Thyroid gland (tissue), 4 donors: ENCODE measurements around the gene MVP. TPM values are rescaled to one million over a fixed set of nuclear protein-coding genes. Genes with fewer than 3 reads are reported as not detected.
A peak's percentile ranks its signal among the peaks of the same experiment; 100 is the strongest.

Experiments
- DNase-seq, 2 donors: peaks; one replicate each; pipeline ENCODE4 v3.0.0-alpha.2; 2019
- H3K27ac ChIP-seq, 3 donors: fragments of 200-600 bp; sonication (generic); 1 replicate in 2 of 3; 2 replicates in 1 of 3; pipeline ENCODE4 v1.5.1; 2016 to 2019; ENCODE audit warnings: mild to moderate bottlenecking in 1 of 3, moderate library complexity in 1 of 3
- H3K27me3 ChIP-seq: fragments of 200-600 bp; sonication (generic); one replicate; pipeline ENCODE4 v1.5.1; 2019
- H3K36me3 ChIP-seq, 2 donors: fragments of 200-600 bp; sonication (generic); one replicate each; pipeline ENCODE4 v1.5.1; 2016 to 2019
- H3K4me1 ChIP-seq, 2 donors: fragments of 200-600 bp; sonication (generic); one replicate each; pipeline ENCODE4 v1.5.1; 2017 to 2019
- H3K4me3 ChIP-seq, 3 donors: fragments of 200-600 bp; sonication (generic); replicated peaks in 1 of 3; 1 replicate in 2 of 3; 2 replicates in 1 of 3; pipeline ENCODE4 v1.5.1; 2016; ENCODE audit warnings: mild to moderate bottlenecking in 1 of 3
- H3K9me3 ChIP-seq: fragments of 200-600 bp; sonication (generic); one replicate; pipeline ENCODE4 v1.5.1; 2017
- POLR2A ChIP-seq, 2 donors: fragments of 450-650 bp; IDR thresholded peaks; one replicate each; pipeline ENCODE4 v1.6.1; 2017; ENCODE audit warnings: antibody characterized with exemption in 2 of 2, mild to moderate bottlenecking in 2 of 2, moderate library complexity in 1 of 2
- WGBS, 2 donors: methylation state at CpG; one replicate each; pipeline ENCODE4 v1.1.5; 2017; 5-methylcytosine and 5-hydroxymethylcytosine counted together
- intact Hi-C: fragments of 100-400 bp; cut with DNase I; formaldehyde crosslinking; loops from one replicate; pipeline ENCODE4 v1.15.1; 2023
- total RNA-seq, 4 donors: library from RNA; depleted of rRNA; stranded (reverse); fragments of >200 nt; gene quantifications; one replicate each; pipeline ENCODE4 v1.2.3, GENCODE V29; 2016
- TF ChIP-seq, protein P1 (sequence below), 6 experiments: fragments of 200-600 bp in 3 of 6; fragments of 450-650 bp in 3 of 6; sonication (generic) in 3 of 6; IDR thresholded peaks; one replicate each; pipeline ENCODE4 v1.5.1; 2016 to 2019; ENCODE audit warnings: antibody characterized with exemption in 6 of 6, mild to moderate bottlenecking in 2 of 6, inconsistent platforms in 1 of 6, moderate library complexity in 1 of 6

Gene MVP
- total RNA-seq, 4 donors from 2014 or later, result 70.1 to 127 (median 90.6) TPM

DNA sequence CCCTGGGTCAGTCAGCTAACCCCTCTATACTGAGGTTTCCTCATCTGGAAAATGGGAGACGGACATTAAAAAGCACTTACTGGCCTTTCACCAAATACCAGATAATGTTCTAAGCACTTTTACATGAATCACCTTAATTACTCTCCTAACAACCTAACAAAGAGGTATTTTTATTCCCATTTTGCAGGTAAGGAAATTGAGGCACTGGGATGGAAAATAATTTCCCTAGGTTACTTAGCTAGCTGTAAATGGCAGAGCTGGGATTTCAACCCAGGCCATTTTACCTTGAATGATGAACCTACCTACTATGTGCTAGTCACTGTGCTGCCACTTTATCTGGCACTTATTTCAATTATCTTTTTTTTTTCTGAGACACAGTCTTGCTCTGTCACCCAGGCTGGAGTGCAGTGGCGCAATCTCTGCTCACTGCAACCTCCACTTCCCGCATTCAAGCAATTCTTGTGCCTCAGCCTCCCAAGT is 26.0 kb upstream of the MVP start:
- peaks cover 16 to 18% of the 10 kb centered on the region in 2 donors for H3K4me1 ChIP-seq
- peaks cover 22 to 23% of the 10 kb centered on the region in 2 donors for H3K36me3 ChIP-seq
- TF ChIP-seq, protein P1, sequence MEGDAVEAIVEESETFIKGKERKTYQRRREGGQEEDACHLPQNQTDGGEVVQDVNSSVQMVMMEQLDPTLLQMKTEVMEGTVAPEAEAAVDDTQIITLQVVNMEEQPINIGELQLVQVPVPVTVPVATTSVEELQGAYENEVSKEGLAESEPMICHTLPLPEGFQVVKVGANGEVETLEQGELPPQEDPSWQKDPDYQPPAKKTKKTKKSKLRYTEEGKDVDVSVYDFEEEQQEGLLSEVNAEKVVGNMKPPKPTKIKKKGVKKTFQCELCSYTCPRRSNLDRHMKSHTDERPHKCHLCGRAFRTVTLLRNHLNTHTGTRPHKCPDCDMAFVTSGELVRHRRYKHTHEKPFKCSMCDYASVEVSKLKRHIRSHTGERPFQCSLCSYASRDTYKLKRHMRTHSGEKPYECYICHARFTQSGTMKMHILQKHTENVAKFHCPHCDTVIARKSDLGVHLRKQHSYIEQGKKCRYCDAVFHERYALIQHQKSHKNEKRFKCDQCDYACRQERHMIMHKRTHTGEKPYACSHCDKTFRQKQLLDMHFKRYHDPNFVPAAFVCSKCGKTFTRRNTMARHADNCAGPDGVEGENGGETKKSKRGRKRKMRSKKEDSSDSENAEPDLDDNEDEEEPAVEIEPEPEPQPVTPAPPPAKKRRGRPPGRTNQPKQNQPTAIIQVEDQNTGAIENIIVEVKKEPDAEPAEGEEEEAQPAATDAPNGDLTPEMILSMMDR (IDR thresholded peaks at IDR 0.05), result no peak
- no peak for TF ChIP-seq POLR2A (IDR thresholded peaks at IDR 0.05)
- H3K4me3 ChIP-seq, result no peak overlapping the region
- intact Hi-C loops, result no loop called here
- H3K9me3 ChIP-seq, result no peaks in the 10 kb centered on the region
- H3K27me3 ChIP-seq, result no peaks in the 10 kb centered on the region
- 99 to 100% methylated on average over 3 of the region's 3 CpGs for WGBS, 2 donors
- no peak overlapping the region for H3K27ac ChIP-seq
- no peak for DNase-seq

DNA sequence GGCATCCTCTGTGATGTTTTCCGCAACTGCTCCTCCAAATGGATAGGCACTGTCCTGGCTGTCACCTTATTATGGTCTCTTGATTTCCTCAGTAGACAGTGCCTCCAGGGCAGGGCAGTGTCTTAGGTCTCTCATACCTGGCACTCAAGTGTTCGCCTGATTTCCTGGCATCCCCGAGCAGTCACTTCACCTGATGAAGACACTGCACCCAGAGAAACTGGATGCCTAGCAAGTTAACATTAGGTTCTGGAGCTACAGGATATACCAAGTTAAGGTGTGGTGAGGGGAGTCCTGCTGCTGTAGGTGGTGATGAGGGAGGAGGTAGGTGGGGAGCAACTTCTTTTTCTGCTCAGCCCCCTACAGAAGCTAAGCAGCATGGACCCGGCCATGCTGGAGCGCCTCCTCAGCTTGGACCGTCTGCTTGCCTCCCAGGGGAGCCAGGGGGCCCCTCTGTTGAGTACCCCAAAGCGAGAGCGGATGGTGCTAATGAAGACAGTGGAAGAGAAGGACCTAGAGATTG is 17.8 kb upstream of the MVP start:
- Histone ChIP-seq H3K4me3 (no peak overlapping the region), H3K9me3 (no peaks in the 10 kb centered on the region), H3K4me1 (peaks cover 6 to 16% of the 10 kb centered on the region in 2 donors), H3K27me3 (no peaks in the 10 kb centered on the region), H3K36me3 (peaks cover 21 to 28% of the 10 kb centered on the region in 2 donors), H3K27ac (no peak overlapping the region)
- TF ChIP-seq, protein P1 (IDR thresholded peaks at IDR 0.05), result no peak
- TF ChIP-seq POLR2A (IDR thresholded peaks at IDR 0.05), result no peak
- intact Hi-C loops, result no loop called here
- WGBS, 2 donors, result 91 to 98% methylated on average over 8 of the region's 8 CpGs
- DNase-seq, result no peak

DNA sequence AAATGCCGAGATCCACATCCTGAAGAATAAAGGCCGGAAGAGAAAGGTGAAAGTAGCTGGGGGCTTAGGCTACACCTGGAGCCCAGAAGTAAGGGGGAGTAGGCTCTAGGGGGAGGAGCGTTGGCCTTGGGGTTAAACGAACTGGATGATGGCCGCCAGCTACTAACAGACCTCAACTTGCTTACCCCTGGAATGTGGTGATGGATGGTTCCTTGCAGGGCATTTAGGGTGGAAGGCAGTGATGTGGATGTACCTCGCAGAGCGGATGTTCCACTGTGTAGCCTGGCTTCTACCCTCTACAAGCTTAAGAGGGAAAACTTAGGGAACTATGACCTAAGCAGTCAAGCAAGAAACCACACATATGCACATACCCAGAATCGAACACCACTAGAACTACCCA is 16.2 kb upstream of the MVP start:
- H3K4me1 ChIP-seq, result peaks cover 17 to 30% of the 10 kb centered on the region in 2 donors
- no peak for TF ChIP-seq POLR2A (IDR thresholded peaks at IDR 0.05)
- H3K36me3 ChIP-seq, result peaks cover 15 to 20% of the 10 kb centered on the region in 2 donors
- 75 to 78% methylated on average over 8 of the region's 8 CpGs for WGBS, 2 donors
- peak overlapping the region in 2 of 3 donors; percentile 22 to 97 for H3K27ac ChIP-seq
- no peaks in the 10 kb centered on the region for H3K27me3 ChIP-seq
- no peak for DNase-seq
- no peak overlapping the region for H3K4me3 ChIP-seq
- no peaks in the 10 kb centered on the region for H3K9me3 ChIP-seq
- intact Hi-C loops, result no loop called here

DNA sequence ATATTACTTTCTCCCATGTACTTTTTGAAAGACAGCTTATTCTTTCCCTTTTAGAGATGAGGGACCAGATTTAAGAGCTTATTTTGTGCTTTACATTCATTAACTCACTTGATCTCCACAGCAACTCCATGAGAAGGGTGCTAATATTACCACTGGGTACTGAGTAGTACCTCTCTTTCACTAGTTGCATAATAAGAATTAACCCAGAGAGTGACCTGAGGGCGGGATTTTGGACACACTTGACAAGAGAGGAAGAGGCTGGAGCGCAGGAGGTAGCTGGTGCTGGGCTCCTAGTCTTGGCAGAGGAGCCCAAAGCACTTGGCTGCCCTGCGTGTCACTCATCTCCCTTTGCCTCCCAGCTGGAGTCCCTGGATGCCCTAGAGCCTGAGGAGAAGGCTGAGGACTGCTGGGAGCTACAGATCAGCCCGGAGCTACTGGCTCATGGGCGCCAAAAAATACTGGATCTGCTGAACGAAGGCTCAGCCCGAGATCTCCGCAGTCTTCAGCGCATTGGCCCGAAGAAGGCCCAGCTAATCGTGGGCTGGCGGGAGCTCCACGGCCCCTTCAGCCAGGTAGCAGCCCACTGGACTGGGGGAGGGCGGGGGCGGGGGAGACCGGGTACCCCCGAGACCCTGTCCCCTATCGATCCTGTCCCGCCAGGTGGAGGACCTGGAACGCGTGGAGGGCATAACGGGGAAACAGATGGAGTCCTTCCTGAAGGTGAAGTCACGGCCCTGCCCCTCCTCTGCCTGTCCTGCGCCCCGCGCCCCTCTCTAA is 15.6 kb upstream of the MVP start:
- Histone ChIP-seq H3K9me3 (no peaks in the 10 kb centered on the region), H3K27me3 (no peaks in the 10 kb centered on the region), H3K36me3 (peaks cover 14 to 15% of the 10 kb centered on the region in 2 donors), H3K27ac (peak overlapping the region; percentile 85 to 98 (median 97)), H3K4me3 (peak overlapping the region; percentile 42 to 74 (median 69)), H3K4me1 (peaks cover 22 to 36% of the 10 kb centered on the region in 2 donors)
- intact Hi-C loops, result no loop called here
- WGBS, 2 donors, result 2 to 3% methylated on average over 15 to 21 of the region's 26 CpGs
- TF ChIP-seq, protein P1 (IDR thresholded peaks at IDR 0.05), result peak in 1 of 6 experiments; percentile 8
- TF ChIP-seq POLR2A (IDR thresholded peaks at IDR 0.05), result peak in 1 of 2 donors; percentile 53
- DNase-seq, result peak; percentile 85 to 89

DNA sequence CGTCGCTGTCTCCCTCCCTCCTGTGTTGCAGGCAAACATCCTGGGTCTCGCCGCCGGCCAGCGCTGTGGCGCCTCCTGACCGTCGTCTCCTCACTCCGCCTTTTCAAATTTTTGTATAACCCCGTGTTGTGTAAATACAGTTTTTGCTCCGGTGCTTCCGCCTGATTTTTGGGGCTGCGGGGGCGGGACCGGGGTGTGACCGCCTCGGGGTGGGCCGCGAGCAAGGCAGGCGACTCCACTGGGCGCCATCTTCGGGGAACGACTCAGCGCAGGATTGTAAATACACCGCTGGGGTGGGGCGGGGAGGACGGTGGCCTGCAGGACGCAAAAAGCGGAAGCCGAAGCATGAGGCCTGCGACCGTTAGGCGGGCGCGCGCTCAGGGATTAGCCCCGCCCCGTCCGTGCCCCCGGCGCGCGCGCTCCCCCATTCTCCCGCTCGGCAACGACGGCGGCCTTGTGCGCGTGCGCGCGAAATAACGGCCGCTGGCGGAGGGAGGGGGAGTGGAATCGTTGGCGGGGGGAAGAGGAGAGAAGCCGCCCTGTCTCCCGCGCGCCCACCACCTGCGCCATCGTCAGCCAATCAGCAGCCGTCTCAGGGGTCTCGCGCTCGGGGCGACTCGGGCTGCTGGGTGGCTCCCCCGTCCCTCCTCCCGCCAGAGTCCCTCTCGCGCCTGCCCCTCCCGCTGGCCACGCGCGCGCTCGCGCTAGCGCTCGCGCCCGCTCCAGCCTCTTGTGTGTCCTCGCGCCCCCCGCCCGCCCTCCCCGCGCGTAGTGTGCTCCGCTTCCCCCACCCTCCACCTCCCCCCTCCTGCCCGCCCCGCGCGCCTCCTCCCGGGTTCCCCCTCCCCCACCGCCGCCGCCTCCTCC is 14.8 kb upstream of the MVP start:
- H3K4me1 ChIP-seq, result peaks cover 25 to 44% of the 10 kb centered on the region in 2 donors
- intact Hi-C loops, result no loop called here
- TF ChIP-seq POLR2A (IDR thresholded peaks at IDR 0.05), result peak in 1 of 2 donors; percentile 88
- TF ChIP-seq, protein P1 (IDR thresholded peaks at IDR 0.05), result peak in 1 of 6 experiments; percentile 5
- no peaks in the 10 kb centered on the region for H3K27me3 ChIP-seq
- H3K27ac ChIP-seq, result peak overlapping the region; percentile 85 to 98 (median 97)
- peak; percentile 98 for DNase-seq
- peaks cover 15 to 16% of the 10 kb centered on the region in 2 donors for H3K36me3 ChIP-seq
- H3K9me3 ChIP-seq, result no peaks in the 10 kb centered on the region
- 0 to 1% methylated on average over 13 to 58 of the region's 103 CpGs for WGBS, 2 donors
- H3K4me3 ChIP-seq, result peak overlapping the region; percentile 52 to 74 (median 69)
